Immature natural killer cell (primary cell): ENCODE data around the gene NBPF20. TPM values are rescaled to one million over a fixed set of nuclear protein-coding genes. Genes with fewer than 3 reads are reported as not detected.
A peak's percentile ranks its signal among the peaks of the same experiment; 100 is the strongest.
"Not testable (repeated sequence)": the region's sequence is repeated elsewhere in the genome, so short reads cannot be mapped to it uniquely, and the experiment has no call there.

Experiments
- DNase-seq, 3 donors: peaks; one replicate each; pipeline ENCODE4 v3.0.0; 2022; ENCODE audit warnings: mixed read lengths in 1 of 3
- H3K27ac Mint-ChIP-seq, 6 donors: one replicate each; pipeline ENCODE4 v1.8.0; 2020; ENCODE audit warnings: mixed read lengths in 6 of 6, mild to moderate bottlenecking in 5 of 6, inconsistent platforms in 4 of 6, moderate library complexity in 3 of 6
- H3K27me3 Mint-ChIP-seq, 3 donors: one replicate each; pipeline ENCODE4 v1.8.0; 2020 to 2021; ENCODE audit warnings: low read depth in 3 of 3, mild to moderate bottlenecking in 3 of 3, mixed read lengths in 3 of 3, moderate library complexity in 3 of 3, inconsistent platforms in 1 of 3
- H3K36me3 Mint-ChIP-seq, 3 donors: one replicate each; pipeline ENCODE4 v1.8.0; 2020; ENCODE audit warnings: mixed read lengths in 3 of 3, inconsistent platforms in 2 of 3, mild to moderate bottlenecking in 2 of 3
- H3K4me1 Mint-ChIP-seq, 2 donors: one replicate each; pipeline ENCODE4 v1.8.0; 2020; ENCODE audit warnings: inconsistent platforms in 2 of 2, mild to moderate bottlenecking in 2 of 2, mixed read lengths in 2 of 2, moderate library complexity in 1 of 2
- H3K4me3 Mint-ChIP-seq, 5 donors: one replicate each; pipeline ENCODE4 v1.8.0; 2020; ENCODE audit warnings: mild to moderate bottlenecking in 5 of 5, mixed read lengths in 5 of 5, inconsistent platforms in 3 of 5, moderate library complexity in 3 of 5
- H3K9me3 Mint-ChIP-seq, 6 donors: one replicate each; pipeline ENCODE4 v1.8.0; 2020; ENCODE audit warnings: mild to moderate bottlenecking in 6 of 6, mixed read lengths in 6 of 6, inconsistent platforms in 4 of 6, moderate library complexity in 3 of 6
- polyA plus RNA-seq, 3 donors: library from polyadenylated mRNA; unstranded; fragments of 300-500 nt; fragmentation: Illumina TruSeq; gene quantifications; one replicate each; pipeline ENCODE4 v1.2.3, GENCODE V29; 2021

NBPF20 gene
- polyA plus RNA-seq, 3 donors from 2014 or later = 0.09 to 0.23 (median 0.22) TPM

GRCh38 chr1:145453873-145454823 is 28.7 kb upstream of the NBPF20 start:
- H3K9me3 Mint-ChIP-seq, H3K4me1 Mint-ChIP-seq, H3K27ac Mint-ChIP-seq, H3K36me3 Mint-ChIP-seq, DNase-seq, H3K4me3 Mint-ChIP-seq: not testable (repeated sequence)
- H3K27me3 Mint-ChIP-seq = peaks cover 6 to 14% (median 7%) of the 10 kb centered on the region in 3 donors

GRCh38 chr1:145452506-145452905 is 27.1 kb upstream of the NBPF20 start:
- H3K9me3 Mint-ChIP-seq, H3K4me1 Mint-ChIP-seq, H3K36me3 Mint-ChIP-seq, H3K4me3 Mint-ChIP-seq, H3K27me3 Mint-ChIP-seq, H3K27ac Mint-ChIP-seq, DNase-seq: not testable (repeated sequence)

- not testable (repeated sequence) for H3K9me3 Mint-ChIP-seq, H3K4me3 Mint-ChIP-seq, H3K27ac Mint-ChIP-seq, H3K27me3 Mint-ChIP-seq, H3K36me3 Mint-ChIP-seq, H3K4me1 Mint-ChIP-seq
- DNase-seq = peak; percentile 12 to 28 (median 16)
These were observed 26.5 kb upstream of the NBPF20 start for GRCh38 chr1:145451914-145452313.

GRCh38 chr1:145445219-145445618 is 19.8 kb upstream of the NBPF20 start:
- not testable (repeated sequence) for H3K4me1 Mint-ChIP-seq, H3K36me3 Mint-ChIP-seq, H3K27ac Mint-ChIP-seq, H3K4me3 Mint-ChIP-seq, H3K27me3 Mint-ChIP-seq, H3K9me3 Mint-ChIP-seq, DNase-seq

GRCh38 chr1:145442340-145442739 is 16.9 kb upstream of the NBPF20 start:
- not testable (repeated sequence) for H3K9me3 Mint-ChIP-seq, H3K4me1 Mint-ChIP-seq, H3K36me3 Mint-ChIP-seq, DNase-seq, H3K4me3 Mint-ChIP-seq, H3K27me3 Mint-ChIP-seq, H3K27ac Mint-ChIP-seq

GRCh38 chr1:145431363-145432256 is 6.2 kb upstream of the NBPF20 start:
- peaks cover 5 to 15% (median 9%) of the 10 kb centered on the region in 3 donors for H3K36me3 Mint-ChIP-seq
- H3K4me1 Mint-ChIP-seq, H3K27ac Mint-ChIP-seq: not testable (repeated sequence)
- peaks cover 4 to 27% (median 16%) of the 10 kb centered on the region in 6 donors for H3K9me3 Mint-ChIP-seq
- H3K4me3 Mint-ChIP-seq = peak overlapping the region in 3 of 5 donors; percentile 40 to 48 (median 42)
- H3K27me3 Mint-ChIP-seq = peaks cover 16 to 33% (median 30%) of the 10 kb centered on the region in 3 donors
- DNase-seq = peak in 1 of 3 donors; percentile 5

GRCh38 chr1:145430830-145431229 is 5.4 kb upstream of the NBPF20 start:
- Mint-ChIP-seq H3K4me3 (peak overlapping the region in 2 of 5 donors; percentile 11 to 57), H3K27me3 (peaks cover 16 to 30% (median 30%) of the 10 kb centered on the region in 3 donors), H3K36me3 (peaks cover 5 to 15% (median 9%) of the 10 kb centered on the region in 3 donors), H3K9me3 (peaks cover 4 to 27% (median 16%) of the 10 kb centered on the region in 6 donors)
- H3K4me1 Mint-ChIP-seq, H3K27ac Mint-ChIP-seq, DNase-seq: not testable (repeated sequence)

GRCh38 chr1:145429329-145429728 is 3.9 kb upstream of the NBPF20 start:
- peaks cover 15 to 19% of the 10 kb centered on the region in 2 donors for H3K4me1 Mint-ChIP-seq
- not testable (repeated sequence) for DNase-seq, H3K27ac Mint-ChIP-seq
- H3K36me3 Mint-ChIP-seq = peaks cover 5 to 15% (median 9%) of the 10 kb centered on the region in 3 donors
- H3K4me3 Mint-ChIP-seq = peak overlapping the region in 1 of 5 donors; percentile 3
- peaks cover 22 to 38% (median 34%) of the 10 kb centered on the region in 3 donors for H3K27me3 Mint-ChIP-seq
- H3K9me3 Mint-ChIP-seq = peaks cover 4 to 27% (median 16%) of the 10 kb centered on the region in 6 donors

GRCh38 chr1:145424612-145425435 is 579 bp downstream of the NBPF20 start:
- peaks cover 16 to 25% (median 25%) of the 10 kb centered on the region in 3 donors for H3K27me3 Mint-ChIP-seq
- H3K4me3 Mint-ChIP-seq = peak overlapping the region; percentile 95 to 98 (median 96)
- peak overlapping the region in 4 of 6 donors; percentile 1 to 90 (median 79) for H3K27ac Mint-ChIP-seq
- DNase-seq = peak; percentile 48 to 60 (median 54)
- H3K36me3 Mint-ChIP-seq = peaks cover 3 to 10% (median 9%) of the 10 kb centered on the region in 3 donors
- peaks cover 4 to 22% (median 10%) of the 10 kb centered on the region in 6 donors for H3K9me3 Mint-ChIP-seq
- H3K4me1 Mint-ChIP-seq = peaks cover 10 to 14% of the 10 kb centered on the region in 2 donors

GRCh38 chr1:145415149-145415548 is 10.3 kb downstream of the NBPF20 start:
- DNase-seq, H3K27me3 Mint-ChIP-seq, H3K4me3 Mint-ChIP-seq, H3K36me3 Mint-ChIP-seq, H3K27ac Mint-ChIP-seq, H3K4me1 Mint-ChIP-seq, H3K9me3 Mint-ChIP-seq: not testable (repeated sequence)

GRCh38 chr1:145407266-145407665 is 18.1 kb downstream of the NBPF20 start:
- H3K4me3 Mint-ChIP-seq, H3K27me3 Mint-ChIP-seq, DNase-seq, H3K9me3 Mint-ChIP-seq, H3K27ac Mint-ChIP-seq, H3K36me3 Mint-ChIP-seq, H3K4me1 Mint-ChIP-seq: not testable (repeated sequence)

- H3K9me3 Mint-ChIP-seq, H3K4me1 Mint-ChIP-seq, H3K27me3 Mint-ChIP-seq, H3K4me3 Mint-ChIP-seq, DNase-seq, H3K36me3 Mint-ChIP-seq, H3K27ac Mint-ChIP-seq: not testable (repeated sequence)
These were observed 20.5 kb downstream of the NBPF20 start for GRCh38 chr1:145404949-145405348.

- H3K36me3 Mint-ChIP-seq, DNase-seq, H3K27me3 Mint-ChIP-seq, H3K27ac Mint-ChIP-seq, H3K4me1 Mint-ChIP-seq, H3K9me3 Mint-ChIP-seq, H3K4me3 Mint-ChIP-seq: not testable (repeated sequence)
These were observed 24.7 kb downstream of the NBPF20 start for GRCh38 chr1:145400701-145401100.
